8988T (cell line): ENCODE measurements around the gene RAB22A.

Experiments
- DNase-seq: peaks from one replicate; pipeline ENCODE4 v3.0.0; 2011

Gene RAB22A

DNA sequence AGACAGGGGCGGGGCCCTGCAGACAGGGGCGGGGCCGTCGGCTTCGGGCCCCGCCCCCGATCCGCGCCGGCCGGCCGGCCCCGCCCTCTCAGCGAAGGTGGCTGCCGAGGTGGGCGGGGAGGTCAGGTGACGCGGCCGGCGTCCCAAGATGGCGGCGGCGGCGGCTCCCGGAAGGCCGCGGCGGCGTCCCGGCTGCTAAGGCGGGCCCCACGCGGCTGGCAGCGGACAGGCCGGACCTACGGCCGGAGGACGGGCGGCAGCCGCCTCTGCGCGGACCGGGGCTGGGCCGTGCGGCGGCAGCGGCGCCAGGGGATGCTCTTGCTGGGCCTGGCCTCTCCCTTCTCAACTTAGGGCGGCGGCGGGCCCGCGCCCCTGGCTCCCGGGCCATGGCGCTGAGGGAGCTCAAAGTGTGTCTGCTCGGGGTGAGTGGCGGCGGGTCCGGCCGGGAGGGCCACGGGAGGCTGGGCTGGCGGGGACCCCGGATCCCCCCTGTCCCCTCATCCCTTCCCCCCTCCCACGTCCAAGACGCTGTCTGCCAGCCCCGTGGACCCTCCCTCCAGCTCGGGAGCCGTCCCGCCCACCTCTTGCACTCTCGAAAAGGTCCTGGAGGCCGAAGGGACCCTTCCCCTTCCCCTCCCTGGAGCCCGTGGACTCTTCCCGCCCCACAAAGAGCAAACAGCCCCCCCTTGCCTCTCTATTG, at the start of gene RAB22A:
RAB22A (plus strand) TSS at position 125 of the 700 bp plus-strand sequence; CDS start at position 387, 262 bp downstream.
- peak; percentile 93 for DNase-seq

GRCh38 chr20:58260006-58260405, 49.5 kb upstream of the RAB22A start:
- DNase-seq: no peak

DNA sequence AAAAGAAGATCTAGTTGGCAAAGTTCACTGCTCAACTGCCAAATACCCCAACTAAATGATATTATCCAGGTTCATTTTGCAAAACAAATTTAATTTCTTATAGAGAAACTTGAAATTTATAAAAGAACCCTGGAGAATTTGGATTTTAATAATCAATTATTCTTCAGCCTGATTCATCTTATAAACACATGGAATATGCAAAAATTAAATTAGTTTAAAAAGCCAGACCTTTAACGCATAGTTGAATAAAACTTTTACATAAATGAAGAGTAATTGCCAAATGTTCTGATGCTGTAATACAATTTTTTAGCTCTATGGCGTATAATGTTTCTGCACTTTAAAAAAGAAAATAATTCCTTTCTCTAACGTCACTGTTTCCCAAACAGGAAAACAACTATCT, 47.9 kb upstream of the RAB22A start:
- no peak for DNase-seq

GRCh38 chr20:58264271-58264670, 45.2 kb upstream of the RAB22A start:
- no peak for DNase-seq

DNA sequence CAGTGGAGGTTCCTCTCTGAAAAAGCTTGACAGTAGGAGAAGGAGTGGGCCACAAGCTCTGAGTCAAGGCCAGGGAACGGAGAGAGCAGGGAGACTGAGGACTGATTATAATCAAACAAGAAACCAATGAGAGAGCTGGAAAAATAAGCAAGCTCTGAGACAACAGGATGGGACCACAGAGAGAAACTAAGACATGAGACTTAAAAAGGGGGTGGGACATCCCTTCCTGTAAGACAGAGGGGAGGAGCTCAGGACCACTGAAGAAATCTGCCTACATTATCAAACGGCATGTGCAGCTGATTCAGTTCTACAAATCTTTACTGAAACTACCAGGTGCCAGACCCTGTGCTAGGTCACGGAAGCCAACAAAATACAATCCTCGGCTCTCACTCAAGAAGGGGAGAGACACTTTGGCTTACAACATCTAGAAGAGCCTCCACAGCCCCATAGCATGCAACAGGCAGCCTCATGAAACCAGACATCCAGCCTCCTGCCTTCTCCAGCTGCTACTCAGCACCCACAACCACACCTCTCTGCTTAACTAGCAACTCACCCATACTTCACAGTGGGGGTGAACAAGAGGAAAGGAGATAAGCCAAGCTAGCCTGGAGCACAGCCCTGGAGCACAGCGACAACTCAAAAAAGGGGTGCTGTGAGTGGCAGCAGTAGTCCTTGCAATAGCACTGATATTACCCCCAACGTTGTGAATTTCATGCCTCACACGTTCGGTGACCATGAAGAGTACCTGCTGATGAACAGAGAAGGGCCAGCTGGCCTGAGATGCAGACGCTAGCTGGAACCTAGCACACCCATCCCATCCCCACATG, 41.9 kb upstream of the RAB22A start:
- DNase-seq: no peak

DNA sequence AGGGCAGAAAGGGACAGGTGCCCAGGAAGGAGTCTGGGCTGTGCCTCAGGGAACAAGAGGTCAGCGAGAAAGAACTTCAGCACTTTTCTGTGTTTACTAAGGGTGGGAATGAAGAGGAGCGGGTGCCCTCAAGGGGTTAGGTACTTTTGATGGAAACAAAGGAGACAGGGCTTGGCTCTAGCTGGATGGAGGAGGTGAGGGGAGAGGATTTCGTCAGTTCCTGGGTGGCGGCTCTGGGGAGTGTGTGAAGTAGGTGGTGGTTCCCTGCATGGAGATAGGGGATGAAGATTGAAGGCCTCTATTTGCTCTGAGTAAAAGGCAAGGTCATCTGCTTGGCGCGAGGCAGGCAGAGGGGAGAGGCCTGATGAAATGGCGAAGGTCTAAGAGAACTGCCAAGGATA, 41.1 kb upstream of the RAB22A start:
- DNase-seq: no peak

DNA sequence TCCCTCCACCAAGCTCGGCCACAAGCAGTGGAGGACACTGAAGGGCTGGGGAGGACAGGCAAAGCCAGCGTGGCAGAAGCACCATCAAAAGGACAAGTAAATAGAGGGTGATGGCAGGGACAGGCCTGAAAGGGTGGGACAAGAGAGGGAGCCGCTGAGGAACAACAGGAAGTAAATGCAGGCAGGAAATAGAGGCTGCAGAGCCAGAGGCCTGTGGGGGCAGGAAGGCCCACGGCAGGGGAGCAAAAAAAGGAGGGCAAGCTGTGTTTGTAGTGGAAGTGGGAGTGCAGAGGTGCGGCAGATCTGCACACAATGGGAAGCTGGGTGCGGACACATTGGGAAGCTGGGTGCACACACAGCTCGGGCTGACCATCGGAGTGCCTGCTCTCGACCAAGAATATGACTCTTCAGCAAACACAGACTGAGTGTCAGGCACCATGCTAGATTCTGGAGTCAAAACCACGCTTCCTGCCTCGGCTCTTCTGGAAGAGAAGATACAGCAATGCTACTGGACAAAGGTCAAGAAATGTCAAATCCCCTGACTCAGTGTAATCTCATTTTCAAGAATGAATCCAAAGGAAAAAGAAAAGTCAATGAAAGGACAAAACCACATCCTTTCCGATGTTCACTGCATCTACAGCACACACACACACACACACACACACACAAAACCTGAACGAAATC, 40.4 kb upstream of the RAB22A start:
- DNase-seq: no peak

GRCh38 chr20:58271606-58272351, 37.7 kb upstream of the RAB22A start:
- no peak for DNase-seq

GRCh38 chr20:58274384-58274783, 35.1 kb upstream of the RAB22A start:
- DNase-seq: no peak

GRCh38 chr20:58277107-58277506, 32.4 kb upstream of the RAB22A start:
- DNase-seq: no peak

DNA sequence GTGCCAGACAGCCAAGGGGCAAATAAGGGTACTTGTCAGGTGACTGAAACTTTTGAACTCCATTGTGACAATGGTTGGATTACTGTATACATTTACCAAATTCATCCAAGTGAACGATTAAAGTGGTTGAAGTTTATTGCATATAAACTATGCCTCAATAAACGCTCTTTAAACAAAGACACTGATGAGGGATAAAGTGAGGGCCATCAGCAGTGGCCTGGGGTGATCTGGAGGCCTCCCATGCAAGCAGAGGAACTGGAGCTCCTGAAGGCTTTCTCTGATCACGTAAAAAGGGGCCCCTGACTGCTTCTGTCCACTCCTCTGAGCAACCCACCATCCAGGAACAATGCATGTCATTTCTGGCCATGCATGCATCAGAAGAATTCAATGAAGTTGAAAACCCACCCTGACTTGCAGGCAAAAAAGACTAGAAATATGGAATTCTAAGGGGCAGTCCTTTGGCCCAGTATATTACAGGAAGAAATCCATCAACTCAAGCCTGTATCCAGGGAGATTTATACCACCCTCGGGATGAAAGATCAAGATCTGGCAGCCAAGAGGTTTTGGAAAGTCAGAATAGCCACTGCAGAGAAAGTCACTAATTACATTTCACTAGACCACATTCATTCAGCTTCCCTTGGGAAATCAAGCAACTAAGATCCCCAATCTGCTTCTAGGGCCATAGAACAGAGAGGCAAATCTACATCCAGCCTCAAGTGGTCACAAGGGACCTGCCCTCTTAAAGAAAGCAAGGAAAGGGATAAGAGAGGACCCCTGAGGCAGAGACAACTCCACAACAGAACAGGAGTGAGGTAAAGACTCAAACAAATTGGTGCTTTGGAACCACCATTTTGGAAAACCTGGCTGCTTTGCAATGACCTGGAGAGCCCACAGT, 31.7 kb upstream of the RAB22A start:
- DNase-seq: no peak

GRCh38 chr20:58286729-58287128, 22.8 kb upstream of the RAB22A start:
- DNase-seq: no peak

GRCh38 chr20:58287638-58288037, 21.9 kb upstream of the RAB22A start:
- no peak for DNase-seq

GRCh38 chr20:58289143-58289542, 20.4 kb upstream of the RAB22A start:
- DNase-seq: no peak

DNA sequence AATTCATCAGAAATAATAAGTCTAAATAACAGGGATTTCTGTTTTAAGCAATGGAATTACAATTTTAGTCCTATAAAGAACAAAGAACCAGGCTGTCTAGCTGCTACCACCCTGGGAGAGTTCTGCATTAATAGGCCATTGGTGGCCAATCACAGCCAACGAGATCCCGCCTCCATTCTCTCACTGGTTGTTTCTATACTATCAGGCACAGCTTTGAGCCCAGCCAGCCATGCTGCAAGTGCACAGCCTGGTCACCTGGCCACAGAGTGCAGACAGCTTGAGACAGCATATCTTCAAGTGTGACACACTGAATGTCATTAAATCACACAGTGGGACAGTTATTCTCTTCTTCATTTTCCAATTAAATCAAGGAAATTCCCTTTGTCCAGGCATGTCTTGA, 16.1 kb upstream of the RAB22A start:
- DNase-seq: no peak

DNA sequence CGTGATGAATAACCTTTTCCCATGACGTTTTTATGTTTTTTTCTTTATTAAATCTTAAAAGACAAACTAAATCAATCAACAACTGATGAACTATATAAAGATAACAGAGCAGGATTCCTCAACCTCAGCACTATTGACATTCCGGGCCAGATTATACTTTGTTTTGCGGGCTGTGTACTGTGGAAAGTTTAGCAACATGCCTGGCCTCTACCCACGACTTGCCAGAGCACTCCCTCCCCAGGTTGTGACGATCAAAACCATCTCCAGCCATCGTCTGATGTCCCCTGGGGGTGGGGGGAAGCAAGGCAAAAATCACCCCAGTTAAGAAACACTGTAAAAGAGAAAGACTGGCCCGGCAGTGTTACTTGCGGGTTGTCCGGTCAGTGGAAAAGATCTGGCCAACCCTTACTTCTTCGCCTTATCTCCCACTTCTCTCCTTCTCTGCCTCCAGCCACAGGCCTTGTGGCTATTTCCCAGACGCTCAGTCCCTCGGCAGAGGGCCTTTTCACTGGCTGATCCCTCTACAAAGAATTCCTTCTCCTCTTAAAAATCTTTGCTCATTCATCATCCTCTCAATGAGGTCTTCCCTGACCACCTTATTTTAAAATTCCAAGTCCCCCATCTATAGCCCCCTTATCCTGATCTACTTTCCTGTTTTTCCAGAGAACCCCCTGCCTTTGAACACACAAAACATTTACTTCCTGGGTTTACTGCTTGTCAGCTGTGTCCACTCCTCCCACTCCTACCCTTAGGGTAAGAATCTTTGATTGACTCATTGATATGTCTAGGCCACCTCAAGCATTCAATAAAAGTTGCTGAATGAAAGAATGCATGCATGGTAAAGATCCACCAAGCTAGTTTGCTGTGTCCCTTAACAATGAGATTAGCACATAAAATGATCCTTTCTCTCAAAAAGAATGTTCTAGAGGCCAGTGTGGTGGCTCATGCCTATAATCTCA, 14.7 kb upstream of the RAB22A start:
- DNase-seq: no peak

- no peak for DNase-seq
Observed at GRCh38 chr20:58296051-58296837, 13.3 kb upstream of the RAB22A start.

DNA sequence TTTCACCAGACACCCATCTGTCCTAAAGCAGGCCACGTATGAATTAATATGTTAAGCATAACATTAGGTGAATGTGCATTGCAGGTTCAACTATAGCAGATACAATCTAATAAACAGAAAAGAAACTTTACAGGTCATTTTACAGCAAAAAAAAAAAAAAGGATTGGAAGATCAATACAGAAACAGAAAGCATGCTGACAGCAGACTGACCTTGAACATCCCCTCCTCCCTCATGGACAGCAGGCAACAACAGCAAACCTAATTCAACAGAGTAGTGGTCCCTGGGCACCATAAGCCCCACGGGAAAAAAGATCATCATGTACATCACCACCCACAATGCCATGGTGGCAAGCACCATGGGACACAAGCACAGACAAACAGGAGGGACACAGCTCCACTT, 12.1 kb upstream of the RAB22A start:
- no peak for DNase-seq

DNA sequence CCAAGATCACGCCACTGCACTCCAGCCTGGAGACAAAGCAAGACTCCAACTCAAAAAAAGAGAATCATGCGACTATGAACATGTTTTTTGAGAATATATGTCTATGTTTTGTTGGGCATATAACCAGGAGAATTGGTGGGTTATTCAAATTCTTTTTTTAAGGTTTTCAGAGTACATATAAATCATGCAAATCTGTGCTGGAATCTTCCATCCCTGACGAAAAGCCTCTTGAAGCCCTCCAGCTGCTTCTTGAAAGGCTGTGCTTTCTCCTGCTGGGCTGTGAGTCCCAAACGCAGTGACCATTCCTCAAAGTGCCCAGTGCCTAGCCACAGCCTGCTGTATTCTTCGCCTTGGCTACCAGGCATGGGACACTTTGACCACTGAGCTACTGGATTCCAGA, 9.2 kb upstream of the RAB22A start:
- no peak for DNase-seq

- DNase-seq: no peak
Observed at GRCh38 chr20:58303547-58303946, 6.0 kb upstream of the RAB22A start.
